ENCODE results near the gene TMEM18.

The TMEM18 gene

GRCh38 chr2:656676-657075 lies 20.5 kb downstream of the TMEM18 start:
- no peak for TF ChIP-seq CTCF (IDR thresholded peaks at IDR 0.05; ENCODE audit: low read depth, low read length)
- DNase-seq (ENCODE audit: low read depth in 2 of 2), result no peak
- H3K4me3 ChIP-seq (replicated peaks in 1 of 2; ENCODE audit: low read depth in 2 of 2, low read length in 2 of 2), result no peak overlapping the region

GRCh38 chr2:655626-656025 lies 21.6 kb downstream of the TMEM18 start:
- H3K4me3 ChIP-seq (replicated peaks in 1 of 2; ENCODE audit: low read depth in 2 of 2, low read length in 2 of 2), result no peak overlapping the region
- no peak for TF ChIP-seq CTCF (IDR thresholded peaks at IDR 0.05; ENCODE audit: low read depth, low read length)
- peak; percentile 35 to 38 for DNase-seq (ENCODE audit: low read depth in 2 of 2)

- DNase-seq (ENCODE audit: low read depth in 2 of 2), result no peak
- no peak for TF ChIP-seq CTCF (IDR thresholded peaks at IDR 0.05; ENCODE audit: low read depth, low read length)
- H3K4me3 ChIP-seq (replicated peaks in 1 of 2; ENCODE audit: low read depth in 2 of 2, low read length in 2 of 2), result no peak overlapping the region
These were observed 22.3 kb downstream of the TMEM18 start for GRCh38 chr2:654896-655295.

GRCh38 chr2:653645-654425 lies 23.4 kb downstream of the TMEM18 start:
- no peak overlapping the region for H3K4me3 ChIP-seq (replicated peaks in 1 of 2; ENCODE audit: low read depth in 2 of 2, low read length in 2 of 2)
- TF ChIP-seq CTCF (IDR thresholded peaks at IDR 0.05; ENCODE audit: low read depth, low read length), result no peak
- no peak for DNase-seq (ENCODE audit: low read depth in 2 of 2)

GRCh38 chr2:652881-653480 lies 24.2 kb downstream of the TMEM18 start:
- TF ChIP-seq CTCF (IDR thresholded peaks at IDR 0.05; ENCODE audit: low read depth, low read length), result no peak
- no peak overlapping the region for H3K4me3 ChIP-seq (replicated peaks in 1 of 2; ENCODE audit: low read depth in 2 of 2, low read length in 2 of 2)
- DNase-seq (ENCODE audit: low read depth in 2 of 2), result no peak

GRCh38 chr2:651951-652373 lies 25.2 kb downstream of the TMEM18 start:
- H3K4me3 ChIP-seq (replicated peaks in 1 of 2; ENCODE audit: low read depth in 2 of 2, low read length in 2 of 2), result no peak overlapping the region
- DNase-seq (ENCODE audit: low read depth in 2 of 2), result no peak
- TF ChIP-seq CTCF (IDR thresholded peaks at IDR 0.05; ENCODE audit: low read depth, low read length), result no peak
